HG03457 (cell line): ENCODE results near the gene KRT85.
"Not testable (repeated sequence)": the region's sequence is repeated elsewhere in the genome, so short reads cannot be mapped to it uniquely, and the experiment has no call there.

ENCODE experiments used
- ATAC-seq: cut with Tn5 transposase; IDR thresholded peaks from one replicate; pipeline ENCODE4 v1.9.1; 2021; ENCODE audit warnings: moderate number of reproducible peaks; ENCODE audit not compliant: unreplicated experiment

Gene KRT85

DNA sequence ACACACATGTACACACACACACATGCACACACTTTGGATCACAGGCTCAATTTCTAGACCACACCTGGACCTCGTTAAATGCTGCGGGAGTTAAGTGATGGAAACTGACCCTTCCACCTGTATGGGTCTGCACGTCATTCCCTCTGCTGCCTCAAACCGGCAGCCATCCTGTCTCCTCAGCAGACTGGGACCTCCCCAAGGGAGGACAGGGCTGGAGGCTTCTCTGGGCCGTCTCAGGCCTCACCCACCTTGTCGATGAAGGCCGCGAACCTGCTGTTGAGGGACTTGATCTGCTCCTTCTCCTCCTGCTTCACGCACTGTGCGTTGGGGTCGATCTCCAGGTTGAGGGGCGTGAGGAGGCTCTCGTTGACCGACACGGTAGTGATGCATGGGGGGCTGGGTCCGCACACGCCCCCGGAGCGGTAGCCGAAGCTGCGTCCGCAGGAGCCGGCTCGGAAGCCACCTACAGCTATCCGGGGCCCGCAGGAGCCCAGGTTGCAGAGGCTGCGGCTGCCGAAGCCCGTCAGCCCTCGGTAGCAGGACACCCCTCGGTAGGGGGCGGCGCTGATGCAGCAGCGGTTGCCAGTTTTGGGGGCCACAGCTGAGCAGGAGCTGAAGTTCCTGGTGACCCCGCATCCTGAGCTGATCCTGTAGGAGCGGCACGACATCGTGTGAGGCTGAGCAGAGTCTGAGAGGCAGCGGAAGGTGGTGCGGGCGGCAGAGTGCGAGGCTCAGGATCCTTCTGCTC lies at the start of gene KRT85:
Gene KRT85, minus strand, starts transcription at position 744 of the 748 bp plus-strand sequence. Its CDS starts 76 bp downstream, at position 668.
- no peak for ATAC-seq

- no peak for ATAC-seq
Measured at GRCh38 chr12:52416795-52417194, 49.5 kb upstream of the KRT85 start.

DNA sequence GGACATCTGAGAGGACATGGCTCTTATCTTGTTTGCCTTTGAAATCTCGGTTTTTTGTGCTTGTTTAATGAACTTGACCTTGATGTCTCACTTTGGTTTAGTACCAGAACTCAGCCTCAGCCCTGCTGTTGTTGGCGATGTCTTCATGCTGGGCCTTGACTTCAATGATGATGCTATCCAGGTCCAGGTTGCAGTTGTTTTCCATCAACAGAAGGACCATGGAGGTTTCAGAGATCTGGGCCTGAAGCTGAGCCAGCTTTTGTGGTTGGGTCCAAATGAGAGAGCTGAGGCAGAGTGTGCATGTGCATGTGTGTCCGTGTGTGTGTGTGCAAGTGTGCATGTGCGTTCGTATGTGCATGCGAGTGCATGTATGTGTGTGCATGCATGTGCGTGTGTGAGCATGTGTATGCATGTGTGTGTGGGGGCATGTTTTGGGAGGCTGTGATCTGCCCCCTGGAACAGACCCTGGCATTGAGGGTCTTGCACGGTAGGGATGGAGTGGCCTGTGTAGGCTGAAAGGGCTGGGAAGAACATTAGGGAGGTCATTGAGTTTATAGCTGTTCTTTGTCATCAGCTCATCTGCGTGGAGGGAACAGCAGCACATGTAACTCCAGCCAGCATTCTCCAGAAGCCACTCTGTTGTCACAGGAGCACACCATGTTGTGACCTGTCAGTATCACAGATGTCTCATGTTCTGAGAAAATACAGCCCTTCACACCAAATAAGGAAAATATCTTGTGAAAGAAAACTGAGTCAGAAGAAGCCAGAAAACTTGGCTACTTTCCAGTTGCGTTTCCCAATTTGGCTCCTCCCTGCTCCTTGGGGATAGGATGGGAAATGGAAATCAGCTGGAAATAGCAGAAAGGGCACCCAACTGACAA lies 48.8 kb upstream of the KRT85 start:
- ATAC-seq: no peak

DNA sequence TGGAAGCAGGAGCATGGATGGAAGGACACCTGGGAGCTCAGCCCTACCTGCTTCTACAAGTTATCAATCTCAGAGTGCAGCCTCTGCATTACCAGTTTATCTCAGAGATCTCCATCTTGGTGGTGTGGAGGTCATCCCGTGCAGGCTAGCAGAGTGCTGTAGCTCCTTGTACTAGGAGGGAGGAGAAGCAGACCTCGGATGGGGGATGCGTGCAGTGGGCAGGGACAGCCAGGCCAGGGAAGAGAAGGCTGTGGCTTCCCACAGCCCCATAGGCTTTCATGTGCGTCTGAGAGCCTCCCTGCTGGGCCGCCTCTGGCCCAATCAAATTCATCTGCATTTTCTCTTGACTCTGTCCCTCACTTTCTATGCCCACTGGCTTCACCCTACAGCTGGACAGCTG lies 47.7 kb upstream of the KRT85 start:
- no peak for ATAC-seq

DNA sequence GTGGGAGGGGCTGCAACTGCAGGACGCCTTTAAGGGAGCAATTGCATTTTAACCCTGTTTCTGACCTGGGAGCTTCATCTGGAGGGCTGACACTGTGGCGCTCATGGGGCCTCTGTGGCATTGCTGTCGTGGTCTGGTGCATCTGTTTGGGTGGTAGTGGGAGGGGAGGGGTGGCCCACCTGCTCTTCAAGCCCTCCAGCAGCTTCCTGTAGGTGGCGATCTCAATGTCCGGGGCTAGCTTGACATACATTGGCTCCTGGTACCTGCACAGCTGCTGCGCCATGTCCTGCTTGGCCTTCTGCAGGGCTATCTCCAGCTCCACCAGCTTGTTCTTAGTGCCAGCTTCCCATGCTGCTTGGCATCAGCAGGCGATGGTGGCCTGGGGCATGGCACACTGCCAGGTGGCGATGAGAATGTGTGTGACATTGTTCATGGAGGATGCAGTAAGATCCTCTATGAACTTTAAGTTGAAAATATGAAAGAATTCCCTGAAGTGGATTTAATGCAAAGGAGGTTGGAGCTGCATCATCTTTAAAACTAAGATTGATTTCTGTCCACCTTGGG lies 46.6 kb upstream of the KRT85 start:
- ATAC-seq: no peak

- ATAC-seq: no peak
Measured at GRCh38 chr12:52413202-52413601, 45.9 kb upstream of the KRT85 start.

DNA sequence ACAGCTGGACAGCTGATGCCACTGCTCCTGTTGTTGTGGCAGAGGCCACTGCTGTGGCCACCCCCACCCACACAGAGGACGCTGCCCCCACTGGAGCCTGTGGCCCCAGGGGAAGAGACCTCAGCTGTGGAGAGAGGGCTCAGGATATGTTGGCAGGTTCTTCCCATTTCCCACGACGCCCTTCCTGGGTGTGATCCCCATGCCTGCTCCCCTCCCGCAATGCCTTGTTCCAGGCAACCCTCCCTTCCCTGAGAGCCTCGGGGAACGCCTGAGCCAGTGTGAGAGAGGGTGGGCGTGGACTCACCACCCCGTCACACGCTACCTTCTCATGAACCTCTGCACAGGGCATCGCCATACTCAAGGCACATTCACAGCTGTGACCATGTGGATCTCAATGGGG lies 44.5 kb upstream of the KRT85 start:
- no peak for ATAC-seq

- not testable (repeated sequence) for ATAC-seq
Measured at GRCh38 chr12:52410589-52411248, 43.4 kb upstream of the KRT85 start.

- no peak for ATAC-seq
Measured at GRCh38 chr12:52407918-52408317, 40.6 kb upstream of the KRT85 start.

GRCh38 chr12:52405922-52406385 lies 38.7 kb upstream of the KRT85 start, which contains the start of gene KRT82:
Gene KRT82, minus strand, starts transcription at chr12:52406335. Its CDS starts 58 bp downstream, at chr12:52406277.
- ATAC-seq: no peak

DNA sequence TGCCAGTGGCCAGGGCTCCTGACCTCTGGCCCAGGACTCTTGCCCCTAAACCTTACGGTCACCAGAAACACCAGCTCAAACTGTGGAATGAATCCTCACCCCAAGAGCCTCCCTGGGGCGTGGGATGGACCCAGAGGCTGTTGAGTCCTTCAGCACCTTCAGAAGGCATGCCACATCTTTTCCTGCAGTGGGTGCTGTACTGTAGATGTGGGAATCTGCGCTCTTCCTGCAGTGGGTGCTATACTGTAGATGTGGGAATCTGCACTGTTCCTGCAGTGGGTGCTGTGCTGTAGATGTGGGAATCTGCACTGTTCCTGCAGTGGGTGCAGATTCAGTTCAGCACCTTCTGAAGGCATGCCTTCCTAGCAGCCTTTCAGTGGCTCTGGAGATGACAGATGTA lies 37.7 kb upstream of the KRT85 start:
- no peak for ATAC-seq

DNA sequence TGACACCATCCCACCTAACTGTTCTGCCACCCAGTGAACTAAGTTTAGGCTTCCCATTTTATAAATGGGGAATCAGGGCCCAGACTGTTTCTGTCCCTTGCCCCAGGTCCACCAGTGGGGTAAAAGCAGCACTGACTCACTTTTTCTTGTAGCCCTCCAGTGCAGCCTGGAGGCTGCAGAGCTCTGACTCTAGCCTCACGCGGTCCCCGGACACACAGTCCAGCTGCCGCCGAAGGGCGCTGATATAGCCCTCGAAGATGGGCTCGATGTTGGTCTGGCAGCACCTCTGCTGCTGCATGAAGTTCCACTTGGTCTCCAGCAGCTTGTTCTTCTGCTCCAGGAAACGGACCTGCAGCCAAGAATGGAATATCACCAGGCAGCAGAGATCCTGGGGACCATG lies 36.3 kb upstream of the KRT85 start:
- ATAC-seq: no peak

GRCh38 chr12:52402873-52403540 lies 35.7 kb upstream of the KRT85 start:
- no peak for ATAC-seq

DNA sequence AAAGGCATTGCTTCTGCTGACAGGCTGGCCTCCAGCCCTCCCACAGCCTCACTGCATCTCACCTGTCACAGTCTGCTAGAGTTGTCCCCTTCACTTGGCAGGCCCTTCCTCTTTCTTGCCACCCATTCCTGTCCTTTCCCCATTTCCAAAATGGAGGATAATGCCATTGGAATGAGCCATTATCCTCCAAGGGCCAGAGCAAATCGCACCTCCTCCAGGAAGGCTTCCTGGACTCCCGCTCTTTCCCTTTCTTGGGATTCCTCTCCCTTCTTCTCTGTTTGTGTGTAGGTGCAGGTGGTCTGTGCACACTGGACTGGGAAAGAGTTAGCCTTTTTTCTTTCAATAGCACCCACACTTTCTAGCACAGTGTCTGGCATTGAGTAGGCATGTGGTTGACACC lies 35.1 kb upstream of the KRT85 start:
- ATAC-seq: no peak

- ATAC-seq: no peak
Measured at GRCh38 chr12:52401926-52402325, 34.6 kb upstream of the KRT85 start.

- no peak for ATAC-seq
Measured at GRCh38 chr12:52401526-52401925, 34.2 kb upstream of the KRT85 start.

DNA sequence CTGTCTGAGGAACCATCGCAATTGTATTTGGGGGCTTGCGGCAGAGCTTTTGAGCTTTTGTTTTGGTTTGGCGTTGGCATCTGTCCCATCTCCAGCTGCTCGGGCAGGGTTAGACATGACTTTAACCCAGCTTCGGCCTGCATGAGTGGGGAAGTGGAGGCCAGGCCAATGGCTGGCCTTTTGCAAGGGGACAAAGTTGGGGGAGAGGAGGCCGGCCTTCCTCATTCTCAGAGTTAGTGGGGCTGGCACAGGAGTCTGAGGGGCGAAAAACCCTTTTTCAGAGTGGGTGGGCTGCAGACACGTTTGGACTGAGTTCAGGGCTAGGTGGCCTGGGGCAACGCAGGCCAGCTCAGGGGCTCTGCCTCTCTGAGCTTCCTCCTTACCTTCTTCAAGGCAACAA lies 33.6 kb upstream of the KRT85 start:
- no peak for ATAC-seq

DNA sequence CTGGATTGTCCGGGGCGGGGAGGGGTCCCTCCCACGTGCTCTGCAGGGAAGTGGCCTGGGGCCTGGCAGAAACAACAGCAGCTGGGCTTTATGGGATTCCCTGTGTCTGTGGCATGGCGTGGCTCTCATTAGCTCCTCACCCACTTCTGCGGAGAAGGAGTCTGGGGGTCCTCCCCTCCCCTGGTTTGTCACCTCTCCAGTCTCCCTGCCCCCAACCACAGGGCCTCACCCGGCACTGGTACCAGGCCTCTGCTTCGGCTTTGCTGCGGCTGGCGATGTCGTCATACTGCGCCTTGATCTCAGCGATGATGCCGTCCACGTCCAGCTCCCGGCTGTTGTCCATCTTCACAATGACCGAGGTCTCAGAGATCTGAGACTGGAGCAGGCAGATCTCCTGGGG lies 32.5 kb upstream of the KRT85 start:
- ATAC-seq: no peak

GRCh38 chr12:52398176-52398575 lies 30.9 kb upstream of the KRT85 start:
- no peak for ATAC-seq

DNA sequence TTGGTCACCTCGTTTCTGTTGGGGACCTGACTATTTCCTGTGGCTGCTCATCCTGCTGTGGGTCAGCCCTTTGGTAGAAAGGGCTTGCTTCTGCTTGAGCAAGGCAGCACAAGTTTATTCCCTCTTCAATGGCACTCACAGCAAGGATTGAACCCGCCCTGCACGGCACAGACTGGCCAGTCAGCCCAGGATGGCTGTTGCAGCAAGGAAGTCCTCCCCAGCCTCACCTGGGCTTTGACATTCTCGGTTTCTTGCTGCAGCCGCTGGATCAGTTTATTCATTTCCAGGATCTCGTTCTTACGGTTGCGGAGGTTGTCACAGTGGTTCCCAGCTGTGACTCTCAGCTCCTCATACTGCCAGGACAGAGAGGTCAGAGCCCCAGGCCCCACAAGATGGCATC lies 29.4 kb upstream of the KRT85 start:
- no peak for ATAC-seq
